CD4-positive, alpha-beta T cell treated with Interleukin-6 for 4 hours (primary cell): ENCODE measurements around the gene PRKCA.

ENCODE experiments used
- DNase-seq: peaks from one replicate; pipeline ENCODE4 v3.0.0-alpha.2; 2020; ENCODE audit warnings: mixed read lengths

The PRKCA gene

GRCh38 chr17:66755944-66756290 lies 453.5 kb downstream of the PRKCA start:
- no peak for DNase-seq

GRCh38 chr17:66760324-66760723 lies 457.9 kb downstream of the PRKCA start:
- no peak for DNase-seq

- no peak for DNase-seq
Measured at GRCh38 chr17:66762276-66762675, 459.9 kb downstream of the PRKCA start.

GRCh38 chr17:66763056-66763455 lies 460.6 kb downstream of the PRKCA start:
- DNase-seq = no peak

DNA sequence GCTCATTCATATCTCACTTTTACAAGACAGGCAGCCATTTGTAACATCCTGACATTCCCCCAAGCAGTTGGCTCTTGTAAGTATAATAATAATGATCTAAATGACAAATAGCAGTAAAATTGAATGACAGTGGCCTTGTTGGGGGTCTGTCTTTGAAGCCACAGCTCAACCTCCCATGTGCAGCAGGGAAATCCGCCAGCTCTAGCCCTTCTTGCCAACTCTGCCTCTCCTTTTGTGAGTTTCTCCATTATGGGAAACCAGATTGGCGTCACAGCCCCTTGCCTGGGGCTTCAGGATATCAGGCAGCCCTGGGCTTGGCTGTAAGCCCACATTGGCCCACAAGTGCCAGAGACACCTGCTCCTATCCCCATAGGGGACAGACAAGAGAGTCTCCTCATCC lies 462.1 kb downstream of the PRKCA start:
- no peak for DNase-seq

- no peak for DNase-seq
Measured at GRCh38 chr17:66767154-66767933, 464.9 kb downstream of the PRKCA start.

- no peak for DNase-seq
Measured at GRCh38 chr17:66769911-66770310, 467.5 kb downstream of the PRKCA start.

DNA sequence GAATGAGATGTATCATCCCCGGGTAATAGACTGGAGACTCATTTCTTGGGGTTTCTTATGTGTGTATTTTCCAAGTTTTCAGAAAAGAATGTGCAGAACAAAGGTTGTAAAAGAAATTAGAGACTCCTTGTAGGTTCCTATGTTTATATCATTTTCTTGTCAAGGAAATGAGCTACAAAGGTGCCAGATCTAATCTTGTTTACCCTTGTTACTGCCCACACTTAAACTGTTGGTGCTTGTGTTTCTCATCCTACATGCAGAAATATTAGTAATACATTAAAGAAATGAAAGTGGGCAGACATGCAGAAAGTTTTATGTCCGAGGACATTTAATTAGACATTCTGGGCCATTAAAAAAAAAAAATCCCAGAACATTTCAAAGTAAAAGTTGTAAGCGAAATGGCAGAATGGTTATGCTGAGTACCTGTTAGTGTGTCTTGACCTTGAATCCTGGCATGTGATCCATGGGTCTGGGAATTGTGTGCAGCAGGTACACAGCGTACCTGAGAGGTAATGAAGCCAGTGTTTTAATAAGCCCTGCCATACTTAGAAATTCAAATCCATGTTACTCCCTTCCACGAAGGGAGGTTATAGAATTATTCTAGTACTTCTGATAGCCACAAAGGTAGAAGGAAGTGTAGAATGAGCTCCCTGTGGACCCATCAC lies 469.9 kb downstream of the PRKCA start:
- no peak for DNase-seq

- DNase-seq = no peak
Measured at GRCh38 chr17:66775271-66775670, 472.9 kb downstream of the PRKCA start.

DNA sequence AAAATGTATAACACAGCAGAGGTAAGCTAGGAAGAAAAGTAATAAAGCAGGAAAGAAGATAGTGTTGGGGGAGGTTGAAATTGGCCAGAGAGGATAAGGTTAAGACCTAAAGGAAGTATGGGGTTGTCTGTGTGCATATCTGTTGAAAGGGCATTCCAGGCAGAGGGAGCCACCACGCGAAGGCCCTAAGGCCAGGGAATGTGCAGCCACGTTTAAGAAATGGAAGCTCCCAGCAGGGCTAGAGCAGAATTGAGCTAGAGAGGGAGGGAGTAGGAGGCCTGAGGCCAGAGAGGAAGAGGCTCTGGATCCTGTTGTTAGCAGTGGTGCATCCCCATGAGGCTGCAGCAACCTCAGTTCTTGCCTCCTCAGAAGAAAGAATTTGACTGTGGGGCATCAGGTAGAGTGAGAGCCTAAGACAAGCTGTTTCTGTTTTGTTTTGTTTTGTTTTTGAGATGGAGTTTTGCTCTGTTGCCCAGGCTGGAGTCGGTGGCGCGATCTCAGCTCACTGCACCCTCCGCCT lies 473.5 kb downstream of the PRKCA start:
- DNase-seq = no peak

- DNase-seq = no peak
Measured at GRCh38 chr17:66776999-66777688, 474.7 kb downstream of the PRKCA start.

DNA sequence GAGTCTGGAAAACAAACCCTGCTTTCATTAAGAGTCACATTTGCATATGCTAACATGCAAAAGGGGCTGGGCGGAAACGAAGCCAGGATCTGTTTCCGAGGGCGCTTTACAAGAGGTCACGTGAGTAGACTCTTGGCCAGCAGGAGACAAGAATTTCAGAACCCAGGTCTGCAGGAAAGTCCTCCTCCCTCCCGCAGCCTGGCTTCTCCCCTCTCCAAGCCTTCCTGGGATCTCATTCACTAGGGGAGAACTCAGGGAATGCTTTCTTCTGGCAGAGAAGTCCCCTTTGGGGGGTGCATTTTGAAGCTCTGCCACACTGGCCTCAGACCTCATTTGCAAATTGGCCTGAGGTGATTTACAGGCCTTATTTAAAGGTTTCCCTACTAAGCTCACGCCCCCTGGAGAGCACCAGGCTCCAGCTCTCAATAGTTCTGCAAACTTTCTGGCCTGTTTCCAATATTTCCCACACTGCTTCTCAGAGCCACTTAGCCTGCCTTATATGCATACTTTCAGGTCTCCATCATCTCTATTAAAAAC lies 475.3 kb downstream of the PRKCA start:
- no peak for DNase-seq

DNA sequence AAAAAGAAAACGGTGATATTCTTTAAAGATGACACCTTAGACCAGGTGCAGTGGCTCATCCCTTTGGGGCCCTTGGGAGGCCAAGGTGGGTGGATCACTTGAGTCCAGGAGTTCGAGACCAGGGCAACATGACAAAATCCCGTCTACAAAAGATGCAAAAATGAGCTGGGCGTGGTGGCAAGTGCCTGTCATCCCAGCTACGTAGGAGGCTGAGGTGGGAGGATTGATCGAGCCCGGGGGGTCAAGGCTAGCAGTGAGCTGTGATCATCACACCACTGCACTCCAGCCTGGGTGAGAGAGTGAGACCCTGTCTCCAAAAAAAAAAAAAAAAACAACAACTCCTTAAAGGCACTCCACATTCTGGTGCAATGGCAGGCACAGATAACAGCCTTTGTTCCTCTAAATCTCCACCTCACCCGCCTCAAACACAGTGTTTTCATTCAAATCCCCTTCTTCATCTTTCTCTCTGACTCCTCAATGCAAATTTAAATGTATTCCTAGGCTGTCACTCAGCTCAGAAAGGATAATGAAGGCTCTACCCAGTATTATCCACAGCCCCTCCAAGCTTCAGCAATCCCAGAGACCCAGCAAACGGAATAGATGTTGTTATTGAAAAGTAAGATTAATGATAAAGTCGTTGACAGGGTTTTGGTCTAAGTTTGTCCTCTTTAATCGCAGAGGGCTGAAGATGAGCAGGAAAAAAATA lies 476.3 kb downstream of the PRKCA start:
- no peak for DNase-seq

DNA sequence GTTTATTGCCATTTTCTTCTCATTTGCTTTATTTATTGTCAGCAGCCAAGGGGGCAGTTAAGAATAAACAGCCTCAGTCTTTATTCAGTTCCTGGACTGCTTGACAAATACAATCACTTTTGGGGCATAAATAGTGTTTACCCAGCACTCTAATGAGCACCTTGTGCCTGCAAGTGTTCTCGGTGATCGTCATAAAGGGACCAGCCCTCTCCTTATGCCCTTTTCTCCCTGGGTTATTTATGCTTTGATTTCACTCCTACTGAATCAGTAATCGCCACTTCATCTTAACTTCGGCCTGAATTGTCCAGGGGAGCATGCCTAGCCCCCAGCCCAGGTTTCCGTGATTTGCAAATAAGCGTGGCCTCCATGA lies 476.8 kb downstream of the PRKCA start:
- no peak for DNase-seq

DNA sequence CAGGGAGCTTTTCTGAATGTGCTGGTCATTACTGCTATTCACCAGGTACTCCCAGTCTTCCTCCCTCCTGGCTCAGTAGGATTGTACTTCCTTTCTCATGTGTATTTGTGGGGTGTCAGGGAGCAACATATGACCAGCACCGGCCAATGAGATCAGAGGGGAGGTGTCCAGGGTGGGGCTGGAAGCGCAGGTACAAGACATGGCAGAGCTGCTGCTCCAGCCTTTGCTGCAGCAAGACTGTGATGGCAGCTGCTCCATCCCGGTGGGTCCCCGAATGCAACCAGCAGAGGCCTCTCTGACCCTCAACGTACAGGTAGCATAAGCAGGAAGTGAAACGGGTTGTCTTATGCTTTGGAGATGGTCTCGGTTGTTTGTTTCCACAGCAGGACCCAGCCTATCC lies 478.7 kb downstream of the PRKCA start:
- DNase-seq = no peak

- no peak for DNase-seq
Measured at GRCh38 chr17:66782851-66783250, 480.4 kb downstream of the PRKCA start.

DNA sequence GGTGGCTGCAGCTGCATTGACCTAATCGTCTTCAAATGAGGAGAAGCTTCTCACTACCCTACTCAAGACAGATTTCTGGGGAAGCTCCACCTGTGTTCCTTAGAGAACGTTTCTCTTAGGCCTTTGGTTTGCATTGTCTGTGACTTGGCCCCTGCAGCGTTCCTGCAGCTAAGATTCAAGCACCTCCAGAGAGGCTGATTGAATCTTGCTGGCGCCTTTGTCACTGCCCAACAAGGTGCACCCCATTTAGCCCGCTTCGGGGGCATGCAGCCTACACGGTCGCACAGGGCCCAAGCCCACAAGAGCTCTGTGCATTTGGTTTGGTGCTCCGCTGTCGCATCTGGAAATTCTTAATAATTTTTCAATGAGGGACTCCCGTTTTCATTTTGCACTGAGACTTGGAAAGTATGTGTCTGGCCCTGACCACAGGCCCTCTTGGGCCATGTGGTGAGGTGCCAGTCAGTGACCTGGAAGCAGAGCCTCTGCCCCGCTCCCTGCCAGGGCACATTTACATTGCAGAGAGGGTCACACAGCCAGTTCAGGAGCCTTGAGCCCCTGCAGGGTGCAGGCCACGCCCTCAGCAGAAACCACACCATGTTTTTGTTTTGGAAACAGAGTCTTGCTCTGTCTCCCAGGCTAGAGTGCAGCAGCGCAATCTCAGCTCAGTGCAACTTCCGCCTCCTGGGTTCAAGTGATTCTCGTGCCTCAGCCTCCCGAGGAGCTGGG lies 481.4 kb downstream of the PRKCA start:
- no peak for DNase-seq

DNA sequence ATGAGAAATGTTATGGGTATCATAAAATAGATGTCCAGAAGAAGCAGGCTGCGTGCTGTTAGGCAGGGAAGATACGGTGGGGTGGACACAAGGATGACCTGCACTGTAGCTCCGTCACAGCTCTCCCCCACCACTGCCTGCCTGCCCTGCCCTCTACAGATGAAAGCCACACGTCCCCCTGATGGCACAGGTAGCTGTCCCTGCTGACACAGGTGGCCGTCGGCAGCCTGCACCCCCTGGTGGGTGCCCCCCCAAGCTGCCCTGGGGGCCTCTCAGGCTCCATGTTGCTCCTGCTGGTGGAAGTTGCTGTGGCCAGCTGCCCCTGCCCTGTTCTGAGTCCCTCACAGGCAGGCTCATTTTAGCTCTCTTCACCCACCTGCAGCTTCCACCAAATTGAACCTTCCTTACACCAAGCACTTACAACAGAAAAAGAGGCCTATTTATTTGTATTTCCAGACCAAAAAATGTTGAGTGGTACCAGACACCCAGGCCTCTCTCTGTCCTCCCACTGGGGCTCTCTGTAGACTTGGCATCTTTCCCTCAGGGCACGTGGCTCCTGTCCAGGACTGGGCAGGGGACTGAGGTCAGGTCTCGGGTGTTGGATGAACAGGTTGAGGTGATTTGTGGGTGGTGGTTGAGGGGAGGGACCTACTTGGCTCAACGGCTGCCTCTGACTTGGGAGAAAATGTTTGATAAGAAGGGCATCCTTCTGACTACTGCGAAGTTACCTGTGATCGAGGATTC lies 482.4 kb downstream of the PRKCA start:
- no peak for DNase-seq

DNA sequence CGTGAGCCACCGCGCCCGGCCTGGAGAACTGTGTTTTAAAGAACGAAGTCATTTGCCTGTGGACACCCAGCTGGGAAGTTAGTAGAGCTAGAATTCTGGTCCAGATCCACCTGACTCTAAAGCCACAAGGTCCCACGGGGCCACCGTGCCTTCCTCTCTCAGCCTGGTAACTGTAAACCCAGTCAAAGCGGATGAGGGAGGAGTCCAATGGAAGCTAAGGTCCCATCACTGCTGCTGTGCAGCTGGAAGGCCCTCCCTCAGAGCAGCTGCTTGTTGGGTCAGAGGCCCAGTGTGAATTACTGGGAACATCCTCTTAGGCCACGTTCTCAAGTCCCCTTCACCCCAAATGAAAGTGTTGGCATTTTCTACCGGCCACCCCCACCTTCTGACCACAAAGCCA lies 483.7 kb downstream of the PRKCA start:
- no peak for DNase-seq

- no peak for DNase-seq
Measured at GRCh38 chr17:66787914-66788313, 485.5 kb downstream of the PRKCA start.

DNA sequence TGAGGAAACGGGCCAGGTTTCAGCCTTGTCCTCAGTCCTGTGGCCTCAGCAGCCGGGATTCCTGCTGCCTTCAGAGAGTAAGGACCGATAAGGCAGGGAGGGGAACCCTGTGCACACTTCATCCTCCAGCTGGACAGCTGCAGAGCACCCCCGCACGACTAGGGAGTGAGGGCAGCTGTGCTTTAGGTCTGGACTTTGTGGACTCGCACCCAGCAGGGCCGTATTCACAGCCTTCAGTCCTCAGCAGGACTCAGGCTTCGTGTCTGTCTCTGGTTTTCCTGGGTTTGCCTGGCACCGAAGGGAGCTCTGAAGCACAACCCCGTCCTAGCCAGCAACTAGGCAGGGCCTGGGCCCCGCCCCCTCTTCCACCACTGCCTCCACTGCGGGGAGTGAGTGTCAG lies 486.7 kb downstream of the PRKCA start:
- DNase-seq = no peak
